Measurements from ENCODE around the gene WIPF2.
A peak's percentile ranks its signal among the peaks of the same experiment; 100 is the strongest.

WIPF2 gene

GRCh38 chr17:40306395-40306794 is 87.3 kb downstream of the WIPF2 start:
- H3K79me2 ChIP-seq (ENCODE audit: insufficient read depth, low read depth): peaks cover 7% of the 10 kb centered on the region; the same call in 1 of the 2 replicates
- no peak for TF ChIP-seq CTCF (conservative IDR thresholded peaks at IDR 0.05; ENCODE audit: low read depth, low read length)
- H3K4me2 ChIP-seq: peak overlapping the region; percentile 94
- peaks cover 8% of the 10 kb centered on the region; the same call in 1 of the 2 replicates for H3K36me3 ChIP-seq (ENCODE audit: insufficient read depth)
- no peaks in the 10 kb centered on the region for H3K27me3 ChIP-seq (ENCODE audit: insufficient read depth, low read depth)
- no peaks in the 10 kb centered on the region for H4K20me1 ChIP-seq (ENCODE audit: insufficient read depth)
- no peak overlapping the region for H2AFZ ChIP-seq (ENCODE audit: low read depth)
- peak overlapping the region; percentile 42; the same call in 1 of the 2 replicates for H3K9ac ChIP-seq
- H3K4me1 ChIP-seq (ENCODE audit: low read depth, poor library complexity, severe bottlenecking): peaks cover 96% of the 10 kb centered on the region
- no peak overlapping the region for H3K4me3 ChIP-seq (IDR thresholded peaks at IDR 0.05; ENCODE audit: insufficient read depth, low read depth, low read length)
- H3K27ac ChIP-seq: peak overlapping the region; percentile 82

- Histone ChIP-seq H3K36me3 (ENCODE audit: insufficient read depth) (peaks cover under 1% of the 10 kb centered on the region; the same call in 1 of the 2 replicates), H3K4me1 (ENCODE audit: low read depth, poor library complexity, severe bottlenecking) (peaks cover 100% of the 10 kb centered on the region), H3K9ac (peak overlapping the region; percentile 42; the same call in 1 of the 2 replicates), H4K20me1 (ENCODE audit: insufficient read depth) (no peaks in the 10 kb centered on the region), H3K4me2 (peak overlapping the region; percentile 94), H3K79me2 (ENCODE audit: insufficient read depth, low read depth) (peaks cover 7% of the 10 kb centered on the region; the same call in 1 of the 2 replicates), H2AFZ (ENCODE audit: low read depth) (no peak overlapping the region), H3K4me3 (IDR thresholded peaks at IDR 0.05; ENCODE audit: insufficient read depth, low read depth, low read length) (no peak overlapping the region), H3K27ac (peak overlapping the region; percentile 82), H3K27me3 (ENCODE audit: insufficient read depth, low read depth) (no peaks in the 10 kb centered on the region)
- TF ChIP-seq CTCF (conservative IDR thresholded peaks at IDR 0.05; ENCODE audit: low read depth, low read length): no peak
Measured at GRCh38 chr17:40307001-40307730, 88.1 kb downstream of the WIPF2 start.

- Histone ChIP-seq H2AFZ (ENCODE audit: low read depth) (no peak overlapping the region), H3K4me1 (ENCODE audit: low read depth, poor library complexity, severe bottlenecking) (peaks cover 100% of the 10 kb centered on the region), H3K79me2 (ENCODE audit: insufficient read depth, low read depth) (peaks cover 7% of the 10 kb centered on the region; the same call in 1 of the 2 replicates), H3K4me2 (peak overlapping the region; percentile 94), H3K4me3 (IDR thresholded peaks at IDR 0.05; ENCODE audit: insufficient read depth, low read depth, low read length) (no peak overlapping the region), H3K36me3 (ENCODE audit: insufficient read depth) (no peaks in the 10 kb centered on the region), H4K20me1 (ENCODE audit: insufficient read depth) (no peaks in the 10 kb centered on the region), H3K27me3 (ENCODE audit: insufficient read depth, low read depth) (no peaks in the 10 kb centered on the region), H3K9ac (peak overlapping the region; percentile 42; the same call in 1 of the 2 replicates), H3K27ac (peak overlapping the region; percentile 82)
- no peak for TF ChIP-seq CTCF (conservative IDR thresholded peaks at IDR 0.05; ENCODE audit: low read depth, low read length)
Measured at GRCh38 chr17:40307740-40308239, 88.7 kb downstream of the WIPF2 start.

- H4K20me1 ChIP-seq (ENCODE audit: insufficient read depth): no peaks in the 10 kb centered on the region
- H3K79me2 ChIP-seq (ENCODE audit: insufficient read depth, low read depth): no peaks in the 10 kb centered on the region
- no peaks in the 10 kb centered on the region for H3K36me3 ChIP-seq (ENCODE audit: insufficient read depth)
- peaks cover 100% of the 10 kb centered on the region for H3K4me1 ChIP-seq (ENCODE audit: low read depth, poor library complexity, severe bottlenecking)
- H3K27me3 ChIP-seq (ENCODE audit: insufficient read depth, low read depth): no peaks in the 10 kb centered on the region
- H2AFZ ChIP-seq (ENCODE audit: low read depth): no peak within 1 kb of the TSS
- no peak for TF ChIP-seq CTCF (conservative IDR thresholded peaks at IDR 0.05; ENCODE audit: low read depth, low read length)
- H3K4me3 ChIP-seq (IDR thresholded peaks at IDR 0.05; ENCODE audit: insufficient read depth, low read depth, low read length): no peak within 1 kb of the TSS
- peak within 1 kb of the TSS; percentile 82 for H3K27ac ChIP-seq
- peak within 1 kb of the TSS; percentile 45; the same call in 1 of the 2 replicates for H3K9ac ChIP-seq
- peak within 1 kb of the TSS; percentile 94 for H3K4me2 ChIP-seq
Measured at GRCh38 chr17:40309031-40309948, 90.2 kb downstream of the WIPF2 start, which contains the start of gene RARA. Gene RARA (plus strand): TSS chr17:40309180. CDS start chr17:40331219, 22,039 bp downstream.
